Left ventricle myocardium inferior (tissue), 1 donor: ENCODE data around the gene AP3D1. TPM values are rescaled to one million over a fixed set of nuclear protein-coding genes. Genes with fewer than 3 reads are reported as not detected.
"Not testable (repeated sequence)": the region's sequence is repeated elsewhere in the genome, so short reads cannot be mapped to it uniquely, and the experiment has no call there.

ENCODE experiments used
- DNase-seq: peaks from one replicate; pipeline ENCODE4 v3.0.0-alpha.2; 2020
- H3K27ac ChIP-seq: fragments of 200-600 bp; replicated peaks from 2 replicates; pipeline ENCODE4 v1.8.0; 2021
- H3K27me3 ChIP-seq: fragments of 200-600 bp; 2 replicates; pipeline ENCODE4 v1.8.0; 2021; ENCODE audit warnings: low read depth
- H3K36me3 ChIP-seq: fragments of 200-600 bp; 2 replicates; pipeline ENCODE4 v1.8.0; 2021
- H3K4me1 ChIP-seq: fragments of 200-600 bp; 2 replicates; pipeline ENCODE4 v1.8.0; 2021
- H3K4me3 ChIP-seq: fragments of 200-600 bp; 2 replicates; pipeline ENCODE4 v1.8.0; 2021; ENCODE audit warnings: mild to moderate bottlenecking, moderate library complexity
- H3K9me3 ChIP-seq: fragments of 200-600 bp; replicated peaks from 2 replicates; pipeline ENCODE4 v1.8.0; 2021
- CTCF ChIP-seq: fragments of 200-600 bp; IDR thresholded peaks from 2 replicates; pipeline ENCODE4 v1.8.0; 2021; ENCODE audit warnings: antibody characterized with exemption, mild to moderate bottlenecking, borderline replicate concordance
- intact Hi-C: fragments of 100-400 bp; cut with micrococcal nuclease; formaldehyde crosslinking; loops from one replicate; pipeline ENCODE4 v1.11.0; 2022
- total RNA-seq: library from RNA; stranded (reverse); fragmentation: NEBNext Ultra II Directional; extraction: Animal tissue kit (Norgen Biotek cat#: 25700); gene quantifications from one replicate; pipeline ENCODE4 v1.2.1, GENCODE V29; 2021
- donor health status: DM: no; HTN: yes; CAD: no; lungs with severe emphysema.

The AP3D1 gene
- total RNA-seq, 1 donor from 2014 or later, result 75.4 TPM

DNA sequence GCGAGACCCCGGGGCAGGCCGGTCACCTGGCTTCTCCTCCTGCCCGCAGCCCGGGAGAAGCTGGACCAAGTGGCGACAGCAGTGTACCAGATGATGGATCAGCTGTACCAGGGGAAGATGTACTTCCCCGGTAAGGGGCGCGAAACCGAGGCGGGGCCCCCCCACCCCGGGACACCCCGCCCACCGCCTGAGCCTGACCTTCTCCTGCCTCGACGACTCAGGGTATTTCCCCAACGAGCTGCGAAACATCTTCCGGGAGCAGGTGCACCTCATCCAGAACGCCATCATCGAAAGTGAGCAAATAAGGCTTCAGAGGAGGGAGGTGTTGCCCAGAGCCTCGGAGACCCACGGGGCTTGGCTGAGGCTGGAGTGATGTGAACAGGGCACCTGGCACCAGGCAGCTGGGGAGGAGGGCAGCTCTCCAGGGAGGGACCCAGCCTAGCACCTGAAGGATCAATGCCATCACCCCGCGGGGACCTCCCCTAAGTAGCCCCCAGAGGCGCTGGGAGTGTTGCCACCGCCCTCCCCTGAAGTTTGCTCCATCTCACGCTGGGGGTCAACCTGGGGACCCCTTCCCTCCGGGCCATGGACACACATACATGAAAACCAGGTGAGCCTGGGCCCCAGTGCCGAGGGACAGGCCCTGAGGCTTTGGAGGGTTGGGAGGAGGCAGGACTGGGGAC, 54.0 kb downstream of the AP3D1 start:
- intact Hi-C loops, result no loop called here
- H3K4me1 ChIP-seq, result peaks cover 48% of the 10 kb centered on the region
- no peak for DNase-seq
- H3K9me3 ChIP-seq, result no peaks in the 10 kb centered on the region
- no peaks in the 10 kb centered on the region for H3K27me3 ChIP-seq
- peak overlapping the region; percentile 82 for H3K4me3 ChIP-seq
- H3K27ac ChIP-seq, result peak overlapping the region; percentile 60
- TF ChIP-seq CTCF, result no peak
- peaks cover 31% of the 10 kb centered on the region for H3K36me3 ChIP-seq

- H3K4me3 ChIP-seq, result peak within 1 kb of the TSS; percentile 82
- peak within 1 kb of the TSS; percentile 95 for H3K27ac ChIP-seq
- DNase-seq, result peak; percentile 99
- intact Hi-C loops, result no loop called here
- no peaks in the 10 kb centered on the region for H3K27me3 ChIP-seq
- peaks cover 25% of the 10 kb centered on the region for H3K36me3 ChIP-seq
- peaks cover 55% of the 10 kb centered on the region for H3K4me1 ChIP-seq
- no peaks in the 10 kb centered on the region for H3K9me3 ChIP-seq
- peak; percentile 55 for TF ChIP-seq CTCF
Observed at GRCh38 chr19:2096480-2097202, 54.7 kb downstream of the AP3D1 start, which contains the start of gene IZUMO4. Gene IZUMO4 (plus strand): TSS chr19:2096915. CDS start chr19:2096946, 31 bp downstream.

- peak within 1 kb of the TSS; percentile 95 for H3K27ac ChIP-seq
- DNase-seq, result peak; percentile 91
- H3K4me1 ChIP-seq, result peaks cover 61% of the 10 kb centered on the region
- intact Hi-C loops, result no loop called here
- peaks cover 19% of the 10 kb centered on the region for H3K36me3 ChIP-seq
- H3K4me3 ChIP-seq, result peak within 1 kb of the TSS; percentile 82
- H3K9me3 ChIP-seq, result no peaks in the 10 kb centered on the region
- TF ChIP-seq CTCF, result peak; percentile 64
- H3K27me3 ChIP-seq, result no peaks in the 10 kb centered on the region
Observed at GRCh38 chr19:2096034-2096479, 55.3 kb downstream of the AP3D1 start, which contains the start of gene MOB3A. Gene MOB3A (minus strand): TSS chr19:2096326. CDS start chr19:2078560, 17,766 bp downstream.

DNA sequence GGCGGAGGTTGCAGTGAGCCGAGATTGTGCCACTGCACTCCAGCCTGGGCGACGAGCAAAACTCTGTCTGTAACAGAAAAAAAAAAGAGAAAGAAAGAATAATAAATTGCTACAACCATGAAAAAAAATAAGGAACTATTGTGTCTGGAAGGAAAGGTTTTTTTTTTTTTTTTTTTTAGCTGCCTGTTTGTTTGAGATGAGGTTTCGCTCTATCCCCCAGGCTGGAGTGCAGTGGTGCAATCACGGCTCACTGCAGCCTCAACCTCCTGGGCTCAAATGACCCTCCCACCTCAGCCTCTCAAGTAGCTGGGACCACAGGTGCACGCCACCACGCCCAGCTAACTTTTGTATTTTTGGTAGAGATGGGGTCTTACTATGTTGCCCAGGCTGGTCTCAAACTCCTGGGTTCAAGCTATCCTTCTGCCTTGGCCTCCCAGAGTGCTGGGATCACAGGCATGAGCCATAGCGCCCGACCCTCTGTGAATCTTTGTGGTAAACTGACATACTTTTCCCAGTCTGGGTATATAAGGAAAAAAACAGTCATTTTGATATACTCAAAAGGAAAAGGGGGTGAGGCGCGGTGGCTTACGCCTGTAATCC, 59.3 kb downstream of the AP3D1 start:
- H3K4me3 ChIP-seq, H3K27me3 ChIP-seq, H3K9me3 ChIP-seq, DNase-seq, H3K36me3 ChIP-seq, intact Hi-C loops: not testable (repeated sequence)
- H3K4me1 ChIP-seq, result peaks cover 78% of the 10 kb centered on the region
- H3K27ac ChIP-seq, result peak overlapping the region; percentile 71

GRCh38 chr19:2089727-2090053, 61.7 kb downstream of the AP3D1 start:
- H3K9me3 ChIP-seq, result no peaks in the 10 kb centered on the region

More at GRCh38 chr19:2089727-2090053, 61.7 kb downstream of the AP3D1 start:
- intact Hi-C loops, result no loop called here
- DNase-seq, result no peak
- TF ChIP-seq CTCF, result no peak
- Histone ChIP-seq H3K27me3 (no peaks in the 10 kb centered on the region), H3K36me3 (peaks cover 4% of the 10 kb centered on the region), H3K4me1 (peaks cover 70% of the 10 kb centered on the region), H3K27ac (peak overlapping the region; percentile 71), H3K4me3 (peak overlapping the region; percentile 28)
